ENCODE data around the gene C16orf95.

DNA sequence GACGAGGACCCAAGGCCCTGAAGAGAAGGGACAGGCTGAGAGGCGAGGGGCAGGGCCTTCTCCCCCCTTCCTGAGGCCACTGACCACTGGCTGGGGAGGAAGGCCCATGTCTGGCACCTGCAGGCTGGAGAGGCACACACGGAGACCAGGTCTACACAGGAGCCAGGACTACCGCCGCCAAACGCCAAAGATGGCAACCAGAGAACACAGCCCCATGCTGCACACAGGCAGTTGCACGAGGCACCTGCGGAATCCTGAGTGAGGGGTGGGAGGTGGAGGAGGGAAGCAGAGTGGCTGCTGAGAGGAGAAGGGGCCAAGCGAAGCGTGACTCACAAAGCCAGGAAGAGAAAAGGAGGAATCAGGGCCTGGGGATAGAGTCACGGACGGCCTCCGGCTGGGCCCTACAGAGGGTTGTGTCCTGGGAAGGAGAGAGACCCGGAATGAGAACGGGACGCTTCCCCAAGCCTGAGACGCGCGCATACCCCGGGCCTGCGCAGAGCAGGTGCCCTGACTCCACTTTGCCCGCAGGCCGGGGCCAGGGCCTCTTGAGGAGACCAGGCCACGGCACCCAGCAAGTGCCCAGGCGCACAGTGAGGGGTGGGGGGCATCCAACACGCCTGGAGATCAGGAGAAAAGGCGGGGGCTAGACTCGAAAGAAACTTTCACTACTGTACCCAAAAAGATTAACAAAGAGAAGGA, 28.7 kb upstream of the C16orf95 start:
- TF ChIP-seq, protein P1, sequence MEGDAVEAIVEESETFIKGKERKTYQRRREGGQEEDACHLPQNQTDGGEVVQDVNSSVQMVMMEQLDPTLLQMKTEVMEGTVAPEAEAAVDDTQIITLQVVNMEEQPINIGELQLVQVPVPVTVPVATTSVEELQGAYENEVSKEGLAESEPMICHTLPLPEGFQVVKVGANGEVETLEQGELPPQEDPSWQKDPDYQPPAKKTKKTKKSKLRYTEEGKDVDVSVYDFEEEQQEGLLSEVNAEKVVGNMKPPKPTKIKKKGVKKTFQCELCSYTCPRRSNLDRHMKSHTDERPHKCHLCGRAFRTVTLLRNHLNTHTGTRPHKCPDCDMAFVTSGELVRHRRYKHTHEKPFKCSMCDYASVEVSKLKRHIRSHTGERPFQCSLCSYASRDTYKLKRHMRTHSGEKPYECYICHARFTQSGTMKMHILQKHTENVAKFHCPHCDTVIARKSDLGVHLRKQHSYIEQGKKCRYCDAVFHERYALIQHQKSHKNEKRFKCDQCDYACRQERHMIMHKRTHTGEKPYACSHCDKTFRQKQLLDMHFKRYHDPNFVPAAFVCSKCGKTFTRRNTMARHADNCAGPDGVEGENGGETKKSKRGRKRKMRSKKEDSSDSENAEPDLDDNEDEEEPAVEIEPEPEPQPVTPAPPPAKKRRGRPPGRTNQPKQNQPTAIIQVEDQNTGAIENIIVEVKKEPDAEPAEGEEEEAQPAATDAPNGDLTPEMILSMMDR (IDR thresholded peaks at IDR 0.05) = no peak
- TF ChIP-seq EZH2 (IDR thresholded peaks at IDR 0.05; ENCODE audit: borderline replicate concordance, insufficient read depth, low read depth, low read length, poor library complexity, severe bottlenecking) = no peak

All from B cell (primary cell).